ENCODE measurements around the gene ELANE.
A peak's percentile ranks its signal among the peaks of the same experiment; 100 is the strongest.
"Not testable (repeated sequence)": the region's sequence is repeated elsewhere in the genome, so short reads cannot be mapped to it uniquely, and the experiment has no call there.

The ELANE gene

DNA sequence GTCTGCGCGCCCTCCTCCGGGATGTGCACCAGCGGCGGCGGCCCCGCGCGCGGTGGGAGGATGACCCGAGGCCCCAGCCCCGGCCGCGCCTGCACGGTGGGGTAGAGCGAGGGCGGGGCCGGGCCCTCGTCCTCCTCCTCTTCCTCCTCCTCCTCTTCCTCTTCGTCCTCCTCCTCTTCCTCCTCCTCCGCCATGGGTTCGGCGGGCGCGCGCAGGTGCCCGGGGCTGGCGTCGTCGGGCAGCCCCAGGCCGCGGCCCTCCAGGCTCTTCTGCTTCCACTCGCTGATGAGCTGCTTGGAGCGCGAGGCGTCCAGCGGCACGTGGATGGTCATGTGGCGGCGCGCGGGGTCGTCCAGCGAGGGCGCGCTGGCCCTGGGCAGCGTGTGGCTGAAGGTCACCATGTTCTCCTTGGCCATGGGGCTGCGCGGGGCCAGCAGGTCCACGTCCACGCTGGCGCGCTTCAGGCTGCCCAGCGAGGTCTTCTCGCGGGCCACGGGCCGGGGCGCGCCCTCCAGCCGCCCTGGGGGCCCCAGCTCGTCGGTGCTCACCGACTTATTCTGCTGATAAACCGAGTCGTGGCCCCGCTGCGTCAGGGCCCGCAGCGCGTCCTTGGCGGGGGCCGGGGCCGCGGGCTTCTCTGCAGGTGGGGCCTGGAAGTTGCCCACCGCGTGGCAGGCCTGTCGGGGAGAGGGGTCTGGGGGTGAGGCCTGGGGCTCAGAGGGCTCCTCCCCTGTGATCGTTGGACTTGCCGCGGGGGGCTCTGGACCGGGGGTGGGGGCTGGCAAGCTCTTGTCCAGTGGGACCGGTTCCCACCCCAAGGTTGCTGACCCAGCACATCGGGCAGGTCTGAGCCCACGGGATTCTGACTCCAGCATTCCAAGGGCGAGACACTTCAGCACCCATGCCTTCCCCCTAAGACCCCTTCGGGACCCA is 38.6 kb upstream of the ELANE start:
- DNase-seq: peak in 1 of 10 donors; percentile 86
- intact Hi-C loops (cut with DNase I): no loop called here

- DNase-seq: peak in 1 of 10 donors; percentile 74
- intact Hi-C loops (cut with DNase I): no loop called here
Observed at GRCh38 chr19:814152-815078, 37.7 kb upstream of the ELANE start.

DNA sequence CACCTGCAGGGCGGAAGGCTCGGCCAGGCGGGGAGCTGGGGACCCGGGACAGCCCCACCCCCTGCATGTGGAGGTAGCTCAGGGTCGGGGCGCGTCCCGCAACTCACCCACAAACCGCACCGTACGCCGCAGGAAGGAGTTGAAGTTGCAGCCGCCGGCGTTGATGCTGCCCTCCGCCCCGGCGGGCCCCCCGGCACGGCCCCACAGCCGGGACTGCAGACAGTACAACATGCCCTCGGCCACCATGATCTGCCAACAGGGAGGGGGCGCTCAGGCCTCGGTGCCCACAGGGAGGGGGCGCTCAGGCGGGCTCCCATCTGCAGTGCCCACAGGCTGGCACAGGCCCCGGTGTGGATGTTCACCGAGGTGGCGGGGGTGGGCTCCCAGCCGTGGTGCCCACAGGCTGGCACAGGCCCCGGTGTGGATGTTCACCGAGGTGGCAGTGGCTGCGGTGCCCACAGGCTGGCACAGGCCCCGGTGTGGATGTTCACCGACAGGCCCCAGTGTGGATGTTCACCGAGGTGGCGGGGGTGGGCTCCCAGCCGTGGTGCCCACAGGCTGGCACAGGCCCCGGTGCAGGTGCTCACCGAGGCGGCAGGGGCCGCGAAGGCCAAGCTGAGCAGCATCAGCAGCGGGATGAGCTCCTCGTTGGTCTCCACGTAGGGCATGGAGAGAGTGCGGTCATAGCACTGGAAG is 36.9 kb upstream of the ELANE start:
- DNase-seq: no peak
- intact Hi-C loops (cut with DNase I): no loop called here

DNA sequence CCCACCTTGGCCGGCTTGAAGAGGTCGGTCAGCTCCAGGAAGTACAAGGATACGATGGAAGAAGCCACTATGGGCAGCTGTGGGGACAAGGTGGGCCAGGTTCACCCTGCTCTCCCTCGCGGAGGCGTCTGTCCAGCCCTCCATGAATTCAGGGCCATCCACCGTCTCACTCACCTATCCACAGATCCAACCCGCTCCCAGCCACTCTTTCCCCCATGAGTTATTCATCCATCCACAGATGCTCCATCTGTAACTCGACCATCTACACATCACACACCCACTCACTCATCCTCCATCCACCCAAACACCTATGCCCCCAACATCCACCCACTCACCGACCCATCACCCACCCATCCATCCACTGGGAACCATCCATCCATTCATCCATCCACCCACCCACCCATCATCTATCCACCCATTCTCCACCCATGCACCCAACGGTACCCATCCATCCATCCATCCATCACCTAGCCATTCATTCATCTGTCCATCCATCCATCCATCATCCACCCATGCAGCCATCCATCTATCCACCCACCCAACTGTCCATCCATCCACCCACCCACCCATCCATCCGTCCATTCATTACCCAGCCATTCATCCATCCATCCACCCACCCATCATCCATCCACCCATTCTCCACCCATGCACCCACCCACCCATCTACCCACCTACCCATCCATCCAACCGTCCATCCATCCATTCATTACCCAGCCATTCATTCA is 36.2 kb upstream of the ELANE start:
- intact Hi-C loops (cut with DNase I): no loop called here
- DNase-seq: no peak

DNA sequence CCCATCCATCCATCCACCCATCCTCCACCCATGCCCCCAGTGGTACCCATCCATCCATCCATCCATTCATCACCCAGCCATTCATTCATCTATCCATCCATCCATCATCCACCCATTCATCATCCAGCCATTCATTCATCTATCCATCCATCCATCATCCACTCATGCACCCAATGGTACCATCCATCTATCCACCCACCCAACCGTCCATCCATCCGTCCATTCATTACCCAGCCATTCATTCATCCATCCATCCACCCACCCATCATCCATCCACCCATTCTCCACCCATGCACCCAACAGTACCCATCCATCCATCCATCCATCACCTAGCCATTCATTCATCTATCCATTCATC is 35.6 kb upstream of the ELANE start:
- DNase-seq: no peak
- intact Hi-C loops (cut with DNase I): no loop called here

DNA sequence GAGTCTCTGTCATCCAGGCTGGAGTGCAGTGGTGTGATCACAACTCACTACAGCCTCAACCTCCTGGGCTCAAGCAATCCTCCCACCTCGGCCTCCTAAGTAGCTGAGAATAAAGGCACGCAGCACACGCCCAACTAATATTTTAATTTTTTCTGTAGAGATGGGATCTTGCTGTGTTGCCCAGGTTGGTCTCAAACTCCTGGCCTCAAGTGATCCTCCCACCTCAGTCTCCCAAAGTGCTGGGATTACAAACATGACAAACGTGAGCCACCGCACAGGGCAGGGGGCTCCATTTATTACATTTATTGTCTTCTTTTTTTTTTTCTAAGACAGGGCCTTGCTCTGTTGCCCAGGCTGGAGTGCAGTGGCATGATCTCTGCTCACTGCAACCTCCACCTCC is 31.9 kb upstream of the ELANE start:
- intact Hi-C loops (cut with DNase I): not testable (repeated sequence)

GRCh38 chr19:821231-821824 is 30.8 kb upstream of the ELANE start:
- intact Hi-C loops (cut with DNase I): no loop called here
- DNase-seq: peak in 1 of 10 donors; percentile 85

More for the DNA sequence above, 31.9 kb upstream of the ELANE start:
- not testable (repeated sequence) for DNase-seq

- intact Hi-C loops (cut with DNase I): no loop called here
- peak in 1 of 10 donors; percentile 63 for DNase-seq
Observed at GRCh38 chr19:821825-822503, 30.1 kb upstream of the ELANE start, which contains the start of gene PLPPR3. Gene PLPPR3 (minus strand): TSS chr19:821955. CDS start chr19:821559, 396 bp downstream.

- intact Hi-C loops (cut with DNase I): no loop called here
- DNase-seq: no peak
Observed at GRCh38 chr19:823565-824121, 28.5 kb upstream of the ELANE start.

- intact Hi-C loops (cut with DNase I): no loop called here
Observed at GRCh38 chr19:824885-825284, 27.2 kb upstream of the ELANE start.

DNA sequence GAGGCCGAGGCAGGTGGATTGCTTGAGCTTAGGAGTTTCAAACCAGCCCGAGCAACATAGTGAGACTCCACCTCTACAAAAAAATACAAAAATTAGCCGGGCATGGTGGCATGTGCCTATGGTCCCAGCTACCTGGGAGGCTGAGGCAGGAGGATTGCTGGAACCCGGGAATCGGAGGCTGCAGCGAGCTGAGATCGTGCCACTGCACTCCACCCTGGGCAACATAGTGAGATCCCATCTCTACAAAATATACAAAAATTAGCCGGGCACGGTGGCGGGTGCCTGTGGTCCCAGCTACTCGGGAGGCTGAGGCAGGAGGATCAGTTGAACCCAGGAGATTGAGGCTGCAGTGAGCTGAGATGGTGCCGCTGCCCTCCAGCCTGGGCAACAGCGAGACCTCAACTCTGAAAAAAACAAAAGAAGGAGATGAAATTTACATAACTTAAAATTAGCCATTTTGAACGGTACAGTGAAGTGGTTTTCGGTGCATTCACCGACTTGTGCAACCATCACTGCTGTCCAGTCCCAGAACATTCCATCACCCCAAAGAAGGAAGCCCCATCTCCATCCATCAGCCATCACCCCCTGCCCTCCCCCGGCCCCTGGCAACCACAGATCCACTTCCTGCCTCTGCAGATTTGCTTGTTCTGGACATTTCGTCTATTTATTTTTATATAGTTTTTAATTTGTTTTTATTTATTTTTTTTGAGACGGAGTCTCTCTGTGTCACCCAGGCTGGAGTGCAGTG is 26.0 kb upstream of the ELANE start:
- intact Hi-C loops (cut with DNase I): no loop called here
- DNase-seq: no peak

More at GRCh38 chr19:824885-825284, 27.2 kb upstream of the ELANE start:
- peak in 1 of 10 donors; percentile 80 for DNase-seq

GRCh38 chr19:827314-827709 is 24.8 kb upstream of the ELANE start:
- no peak for DNase-seq
- intact Hi-C loops (cut with DNase I): no loop called here

DNA sequence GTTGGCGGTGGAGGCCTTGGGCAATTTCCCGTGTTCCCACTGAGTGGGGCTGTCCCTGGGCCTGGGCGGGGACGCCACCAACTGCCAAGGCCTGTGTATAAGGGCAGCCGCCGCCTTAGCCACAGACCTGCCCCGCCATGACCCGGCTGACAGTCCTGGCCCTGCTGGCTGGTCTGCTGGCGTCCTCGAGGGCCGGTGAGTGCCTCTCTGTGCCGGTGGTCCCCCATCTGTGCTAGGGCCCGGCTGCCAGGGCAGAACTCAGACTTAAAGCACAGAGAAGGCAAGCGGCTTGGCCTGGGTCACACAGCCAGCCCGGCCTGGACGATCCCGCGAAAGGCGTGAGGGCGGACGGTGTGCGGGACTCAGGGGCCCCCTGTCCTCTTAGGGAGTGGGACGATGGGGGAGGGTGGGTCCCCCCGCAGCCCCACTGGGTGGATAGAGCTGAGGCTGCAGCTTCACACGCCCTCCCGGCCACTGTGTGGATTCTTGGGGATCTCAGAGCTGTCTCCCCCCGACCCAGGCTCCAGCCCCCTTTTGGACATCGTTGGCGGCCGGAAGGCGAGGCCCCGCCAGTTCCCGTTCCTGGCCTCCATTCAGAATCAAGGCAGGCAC is 24.3 kb upstream of the ELANE start, which contains the start of gene AZU1:
Gene AZU1, plus strand, starts transcription at position 128 of the 612 bp plus-strand sequence. Its CDS starts 10 bp downstream, at position 138.
- intact Hi-C loops (cut with DNase I): no loop called here
- peak in 1 of 10 donors; percentile 81 for DNase-seq

- intact Hi-C loops (cut with DNase I): no loop called here
Observed at GRCh38 chr19:829129-829758, 22.9 kb upstream of the ELANE start.

DNA sequence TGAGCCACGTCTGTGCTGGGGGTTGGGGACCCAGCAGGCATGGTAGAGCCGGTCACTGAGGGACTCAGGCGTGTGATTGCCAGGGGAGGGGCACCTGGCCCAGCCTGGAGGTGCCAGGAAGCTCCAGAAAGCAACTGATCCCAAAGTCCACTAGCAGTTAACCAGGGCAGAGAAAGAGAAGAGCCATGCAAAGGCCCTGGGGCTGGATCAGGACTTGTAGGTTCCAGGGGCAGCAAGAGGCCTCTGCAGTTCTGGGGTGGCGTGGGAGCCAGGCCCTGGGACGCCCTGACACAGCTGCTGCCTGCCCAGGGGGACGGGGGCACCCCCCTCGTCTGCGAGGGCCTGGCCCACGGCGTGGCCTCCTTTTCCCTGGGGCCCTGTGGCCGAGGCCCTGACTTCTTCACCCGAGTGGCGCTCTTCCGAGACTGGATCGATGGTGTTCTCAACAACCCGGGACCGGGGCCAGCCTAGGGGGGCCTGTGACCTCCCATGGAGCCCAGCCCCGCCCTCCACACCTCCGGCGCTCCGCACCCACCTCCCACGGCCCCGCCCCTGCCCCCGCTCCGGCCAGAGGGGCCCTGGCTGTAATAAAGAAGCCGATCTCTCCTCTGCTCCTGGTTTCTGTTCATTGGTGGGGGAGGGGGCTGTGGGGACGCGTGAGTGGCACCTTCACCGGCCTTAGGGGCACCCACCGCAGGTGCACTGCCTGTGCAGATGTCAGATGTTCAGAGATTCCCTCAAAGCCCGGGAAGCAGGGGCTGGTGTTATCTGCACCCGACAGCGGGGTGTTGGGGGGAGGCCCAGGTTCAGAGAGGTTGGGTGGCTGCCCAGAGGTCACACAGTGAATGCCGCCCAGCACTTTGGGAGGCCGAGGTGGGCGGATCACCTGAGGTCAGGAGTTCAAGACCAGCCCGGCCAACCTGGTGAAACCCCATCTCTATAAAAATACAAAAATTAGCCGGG is 20.4 kb upstream of the ELANE start:
- intact Hi-C loops (cut with DNase I): no loop called here
- DNase-seq: no peak

More at GRCh38 chr19:829129-829758, 22.9 kb upstream of the ELANE start:
- no peak for DNase-seq

GRCh38 chr19:834216-834615 is 17.9 kb upstream of the ELANE start:
- intact Hi-C loops (cut with DNase I): no loop called here
- no peak for DNase-seq

Measured in posterior cingulate gyrus (tissue), 11 donors.